HCEC 1CT (cell line): Measurements from ENCODE around the gene TAF1B.

Source experiments
- DNase-seq: peaks from one replicate; pipeline ENCODE4 v3.0.0-alpha.2; 2017

The TAF1B gene

GRCh38 chr2:9843229-9844035 is at the start of gene TAF1B:
Gene TAF1B (plus strand): TSS chr2:9843474. CDS start chr2:9843542, 68 bp downstream.
- peak; percentile 92 for DNase-seq

DNA sequence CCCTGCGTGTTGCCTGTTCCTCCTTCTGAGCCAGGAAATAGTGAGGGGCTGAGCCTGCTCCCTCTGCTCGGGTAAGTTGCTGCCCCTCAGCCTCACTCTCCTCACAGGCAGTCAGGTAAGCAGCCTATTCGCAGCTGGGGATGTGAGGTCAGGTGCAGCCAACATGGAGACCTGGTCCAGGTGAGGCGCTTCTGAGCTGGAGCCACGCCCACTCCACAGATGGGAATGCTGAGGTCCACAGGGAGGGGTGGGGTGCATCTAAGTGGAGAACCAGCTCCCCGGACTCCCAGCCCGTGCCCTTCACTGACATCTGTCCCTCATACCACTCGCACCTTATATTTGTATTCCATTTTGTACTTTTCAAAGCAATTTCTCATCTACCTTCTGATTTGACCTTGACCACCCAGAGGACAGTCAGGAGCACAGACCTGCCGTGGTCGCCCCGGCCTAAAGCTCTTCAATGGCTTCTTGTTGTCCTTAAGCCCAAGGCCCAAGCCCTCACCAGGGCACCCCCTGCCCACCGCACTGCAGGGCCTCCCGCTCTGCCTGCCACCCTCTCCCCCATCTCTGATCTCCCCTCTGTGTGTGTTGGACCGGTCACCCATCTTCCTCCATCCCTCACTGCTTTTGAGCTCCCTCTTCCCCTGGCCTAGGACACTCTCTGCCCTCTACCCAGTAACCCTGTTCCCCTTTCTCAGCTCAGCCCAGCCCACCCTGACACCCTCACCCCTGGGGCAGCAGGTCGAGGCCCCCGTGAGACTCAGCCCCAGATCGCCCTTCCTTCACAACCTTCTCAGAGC is 49.2 kb upstream of the TAF1B start:
- no peak for DNase-seq

DNA sequence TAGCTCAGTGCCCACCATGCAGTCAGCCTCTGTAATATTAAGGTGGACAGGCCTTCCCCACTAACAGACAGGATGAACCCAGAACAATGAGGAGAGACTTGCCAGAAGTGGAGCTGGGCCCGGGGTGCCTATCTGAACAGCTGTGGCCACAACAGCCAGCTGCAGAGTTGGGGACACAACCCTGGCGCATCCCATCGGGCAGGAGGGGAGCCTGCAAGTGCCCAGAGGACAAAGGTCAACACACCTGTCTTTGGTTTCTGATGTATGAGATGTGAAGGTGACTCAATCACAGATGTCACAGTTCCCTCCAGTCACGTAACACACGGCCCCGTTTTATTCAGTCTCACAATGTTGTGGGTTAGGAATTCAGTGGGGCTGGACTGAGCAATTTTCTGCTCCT is 48.2 kb upstream of the TAF1B start:
- DNase-seq: no peak

DNA sequence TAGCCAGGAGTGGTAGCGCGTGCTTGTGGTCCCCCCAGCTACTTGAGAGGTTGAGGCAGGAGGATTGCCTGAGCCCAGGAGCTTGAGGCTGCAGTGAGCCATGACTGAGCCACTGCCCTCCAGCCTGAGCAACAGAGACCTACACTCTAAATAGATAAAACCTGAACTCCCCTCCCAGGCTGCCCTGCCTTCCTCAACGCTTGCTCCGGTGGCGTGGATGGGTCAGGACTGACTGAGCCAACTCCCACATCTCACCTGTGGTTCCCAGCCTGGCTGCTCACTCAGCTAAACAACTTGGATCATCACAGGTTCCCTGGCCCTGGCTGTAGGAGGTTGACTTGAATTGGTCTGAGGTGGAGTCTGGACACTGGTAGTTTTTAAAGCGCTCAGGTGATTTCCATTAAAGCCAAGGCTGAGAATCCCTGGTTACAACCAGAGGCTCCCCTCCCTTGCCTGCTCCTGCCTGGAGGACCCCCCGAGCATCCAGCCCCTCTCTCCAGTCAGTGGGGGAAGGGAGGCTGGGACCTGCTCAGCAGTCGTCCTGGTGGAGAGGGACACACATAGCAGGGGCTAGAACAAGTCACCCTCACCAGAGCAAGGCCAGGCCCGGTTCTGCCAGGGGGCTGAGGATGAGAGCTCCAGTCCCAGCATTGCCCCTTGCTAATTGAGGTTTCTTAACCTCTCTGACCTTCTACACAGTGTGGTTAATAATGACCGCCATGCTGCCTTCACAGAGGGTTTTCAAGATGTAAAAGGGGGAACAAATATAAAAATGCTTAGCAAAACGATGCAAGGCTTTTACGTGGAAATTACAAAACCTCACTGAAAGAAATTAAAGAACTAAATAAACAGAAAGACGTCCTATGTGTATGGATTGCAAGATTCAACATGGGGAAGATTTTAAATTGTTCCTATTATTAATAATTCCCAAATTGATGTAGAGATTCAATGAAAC is 46.9 kb upstream of the TAF1B start:
- no peak for DNase-seq

DNA sequence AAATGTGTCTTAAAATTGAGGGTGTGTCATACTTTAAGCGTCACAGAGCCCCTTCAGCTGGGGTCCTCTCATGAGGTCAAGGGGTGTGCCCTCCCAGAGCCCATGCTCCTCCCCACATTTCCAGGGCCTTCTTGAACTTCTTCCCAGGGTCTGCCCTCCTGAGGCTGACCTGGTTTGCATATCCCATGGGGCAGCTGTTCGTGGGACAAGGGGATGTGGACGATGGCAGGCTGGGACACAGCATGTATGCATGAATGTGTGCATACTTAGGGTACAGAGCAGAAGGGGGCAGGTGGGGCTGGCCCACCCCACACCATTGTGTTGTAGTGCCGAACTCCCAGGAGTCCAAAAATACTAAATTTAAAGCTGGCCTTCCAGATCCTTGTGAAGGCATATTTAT is 46.2 kb upstream of the TAF1B start:
- no peak for DNase-seq

- DNase-seq: no peak
These were observed 45.4 kb upstream of the TAF1B start for GRCh38 chr2:9797681-9798556.

- no peak for DNase-seq
These were observed 44.2 kb upstream of the TAF1B start for GRCh38 chr2:9799011-9799596.

- DNase-seq: peak; percentile 71
These were observed 43.3 kb upstream of the TAF1B start for GRCh38 chr2:9799729-9800632.

GRCh38 chr2:9800639-9800974 is 42.7 kb upstream of the TAF1B start:
- no peak for DNase-seq

DNA sequence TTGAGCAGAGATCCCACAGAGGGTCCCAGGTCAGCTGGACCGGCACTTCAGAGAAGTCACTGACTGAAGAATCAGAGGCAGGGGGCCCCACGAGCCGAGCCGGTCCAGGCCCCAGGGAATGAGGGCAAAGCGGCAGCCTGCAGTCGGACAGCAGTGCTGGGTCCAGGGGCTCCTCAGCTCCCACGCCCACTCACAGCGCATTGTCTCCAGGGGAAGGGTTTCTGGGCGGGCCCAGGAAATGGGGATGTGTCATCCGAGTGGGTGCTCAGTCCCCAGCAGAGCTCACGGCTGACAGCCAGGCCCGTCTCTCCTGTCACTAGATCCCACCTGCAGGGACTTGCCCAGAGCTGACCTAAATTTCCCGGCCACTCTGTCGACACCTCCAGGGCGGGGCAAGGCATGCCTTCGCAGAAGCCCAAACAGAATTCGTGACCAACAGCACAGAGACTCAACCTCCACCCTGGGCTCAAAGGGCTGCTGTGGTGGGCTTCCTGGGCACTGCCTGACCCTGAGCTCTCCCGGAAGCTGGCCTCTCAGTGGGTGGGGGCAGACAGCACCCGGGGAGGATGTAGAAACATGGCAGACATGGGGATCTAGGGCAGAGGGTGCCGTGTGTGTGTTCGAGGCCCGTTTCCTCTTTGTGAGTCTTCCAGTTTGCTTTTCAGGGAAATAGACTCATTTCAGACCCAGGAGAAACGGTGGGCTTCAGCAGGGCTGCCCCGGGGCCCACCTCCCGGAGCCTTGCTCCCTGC is 42.1 kb upstream of the TAF1B start:
- peak; percentile 8 for DNase-seq

GRCh38 chr2:9802576-9802993 is 40.7 kb upstream of the TAF1B start:
- DNase-seq: no peak

DNA sequence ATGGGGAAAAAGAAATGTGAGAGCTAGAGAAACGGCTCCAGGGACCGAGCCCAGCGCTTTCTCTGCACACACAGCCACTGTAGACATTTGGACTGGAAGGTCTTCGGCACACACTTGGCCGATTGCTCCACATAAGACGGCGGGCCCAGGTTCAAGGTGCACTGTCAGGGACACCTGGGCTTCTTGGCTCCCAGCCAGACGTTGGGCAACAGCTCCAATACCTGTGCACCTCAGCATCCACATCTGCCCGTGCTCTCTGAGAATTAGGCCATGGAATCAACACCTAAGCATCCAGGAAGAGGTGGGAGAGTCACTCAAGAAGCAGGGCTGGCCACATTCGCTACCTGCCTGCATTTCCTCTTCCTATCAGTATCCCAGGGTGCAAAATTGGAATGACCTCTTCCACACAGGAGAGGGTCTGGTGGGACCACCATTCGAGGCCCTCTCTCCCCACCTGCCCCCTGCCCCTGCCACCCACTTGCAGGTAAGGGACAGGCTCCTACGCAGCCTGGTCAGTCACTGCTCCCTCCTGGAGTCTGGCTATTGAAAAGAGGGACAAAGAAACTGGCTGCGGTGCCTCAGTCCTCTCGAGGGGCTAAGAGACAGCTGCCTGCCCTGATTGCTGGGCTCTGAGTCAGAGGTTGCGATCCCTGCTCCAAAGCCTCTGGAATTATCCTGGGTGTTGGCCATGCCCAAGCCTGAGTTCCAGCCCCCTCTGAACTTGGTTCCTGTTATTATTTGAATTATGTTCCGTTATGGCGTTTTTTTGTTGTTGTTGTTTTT is 40.1 kb upstream of the TAF1B start:
- peak; percentile 44 for DNase-seq

GRCh38 chr2:9805435-9806297 is 37.6 kb upstream of the TAF1B start:
- no peak for DNase-seq

GRCh38 chr2:9806298-9806610 is 37.0 kb upstream of the TAF1B start:
- DNase-seq: no peak

GRCh38 chr2:9806656-9807055 is 36.6 kb upstream of the TAF1B start:
- DNase-seq: no peak

DNA sequence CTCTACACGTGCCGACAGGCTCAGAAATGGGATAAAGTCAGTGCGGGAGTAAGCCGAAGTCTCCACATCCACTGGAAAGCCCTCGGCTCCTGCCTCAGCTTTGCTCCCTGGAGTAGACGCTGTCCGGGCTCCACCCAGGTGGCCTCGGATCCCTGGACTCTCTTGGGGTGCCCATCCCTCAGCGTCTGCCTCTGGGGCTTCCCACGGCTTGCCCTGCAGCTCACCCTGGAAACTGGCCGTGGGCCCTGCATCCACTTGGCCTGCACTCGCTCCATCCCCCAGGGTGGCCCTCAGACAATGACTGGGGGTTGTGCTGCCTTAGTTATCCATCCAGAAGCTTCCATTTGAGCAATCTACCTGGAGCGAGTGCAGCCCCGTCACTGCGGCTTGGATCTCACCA is 36.2 kb upstream of the TAF1B start:
- no peak for DNase-seq

- DNase-seq: no peak
These were observed 35.5 kb upstream of the TAF1B start for GRCh38 chr2:9807555-9808305.
